HL-60/S4 treated with phorbol 12-myristate 13-acetate at 8.2 ng/mL for 4 days and 3 days (cell line): ENCODE data around the gene BARD1.
"Not testable (repeated sequence)": the region's sequence is repeated elsewhere in the genome, so short reads cannot be mapped to it uniquely, and the experiment has no call there.

Experiments
- in situ Hi-C: fragments of 300-500 bp; cut with MboI; formaldehyde crosslinking; loops from 2 replicates; pipeline ENCODE4 v1.15.0; 2022; ENCODE audit warnings: low sequenced_read_pairs

BARD1 gene

GRCh38 chr2:214772443-214773015 lies 37.0 kb downstream of the BARD1 start:
- in situ Hi-C loops: no loop called here

DNA sequence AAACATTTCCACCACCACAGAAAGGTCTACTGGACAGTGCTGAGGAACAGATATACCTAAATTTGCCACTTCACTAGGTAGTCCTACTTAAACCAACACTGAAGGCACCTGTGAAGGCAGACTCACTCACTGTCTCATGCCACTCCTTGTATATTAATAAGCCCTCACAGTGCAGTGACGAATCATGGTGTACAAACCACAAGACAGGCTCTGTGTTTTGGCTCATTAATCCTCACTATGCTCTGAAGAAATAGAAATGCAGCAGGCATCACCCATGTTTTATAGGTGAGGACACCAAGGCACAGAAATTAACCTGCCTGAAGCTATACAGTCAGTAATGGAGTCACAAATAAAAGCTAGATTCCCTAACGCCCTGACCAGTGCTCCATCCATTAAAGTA lies 44.3 kb downstream of the BARD1 start:
- in situ Hi-C loops: no loop called here

DNA sequence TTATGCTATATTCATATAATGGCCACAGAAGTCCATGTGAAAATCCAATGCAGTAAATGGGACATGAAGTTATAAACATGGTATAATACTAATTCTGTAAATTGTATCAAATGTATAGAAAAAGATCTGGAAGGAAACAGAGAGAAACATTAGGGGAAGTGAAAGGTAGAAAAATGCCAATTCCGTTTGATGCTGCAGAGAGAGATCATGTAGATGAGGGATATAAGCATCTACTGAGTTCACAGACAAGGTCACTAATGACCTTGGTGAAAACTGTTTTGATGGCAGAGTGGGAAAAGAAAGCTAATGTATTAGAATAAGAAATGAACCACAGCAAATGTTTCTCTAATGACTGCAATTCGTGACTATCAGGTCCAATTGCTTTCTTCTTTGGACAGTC lies 56.0 kb downstream of the BARD1 start:
- in situ Hi-C loops: no loop called here

- in situ Hi-C loops: no loop called here
Observed at GRCh38 chr2:214750529-214750928, 59.0 kb downstream of the BARD1 start.

DNA sequence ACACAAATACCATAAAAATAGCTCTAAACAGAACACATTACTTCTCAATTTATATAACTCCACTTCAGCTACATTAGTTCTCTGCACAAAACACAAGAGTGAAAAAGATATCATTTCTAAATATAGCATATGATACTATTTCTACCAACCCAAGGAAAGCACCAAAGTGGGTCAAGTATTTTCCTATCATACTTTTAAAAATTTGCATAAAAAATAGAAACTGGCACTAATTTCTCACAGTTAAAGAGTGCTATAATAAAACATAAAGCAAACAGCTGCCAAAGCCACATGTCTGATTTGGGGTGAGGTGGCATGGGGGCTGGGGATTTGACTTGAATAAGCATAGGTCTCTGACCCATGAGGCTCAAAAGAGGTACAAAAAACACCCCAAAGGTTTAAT lies 61.5 kb downstream of the BARD1 start:
- in situ Hi-C loops: no loop called here

- in situ Hi-C loops: no loop called here
Observed at GRCh38 chr2:214742119-214742518, 67.4 kb downstream of the BARD1 start.

DNA sequence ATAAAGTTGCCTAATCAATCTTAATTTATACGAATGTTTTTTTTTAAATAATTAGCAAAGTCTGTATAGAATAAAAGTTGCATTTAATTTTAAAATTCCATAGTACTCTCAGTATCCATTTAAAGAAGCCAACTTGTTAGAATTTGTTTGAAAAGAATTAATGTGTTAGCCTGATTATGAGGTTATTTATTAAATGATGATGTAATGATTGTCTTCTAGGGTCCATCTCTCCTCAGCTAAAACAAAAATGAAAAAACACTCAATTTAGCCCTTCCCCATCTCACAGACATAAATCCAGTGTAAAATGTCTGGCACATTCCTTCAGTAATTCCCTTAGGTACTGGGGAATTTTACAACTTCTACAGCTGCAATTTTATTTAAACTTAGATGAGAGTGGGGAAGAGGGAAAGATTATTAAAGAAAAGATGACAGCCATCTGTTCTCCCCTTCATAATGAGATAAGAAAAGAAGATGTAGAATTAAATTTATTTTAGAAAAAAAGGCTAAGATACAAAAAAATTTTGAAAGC lies 68.6 kb downstream of the BARD1 start:
- in situ Hi-C loops: no loop called here

GRCh38 chr2:214737188-214737587 lies 72.3 kb downstream of the BARD1 start:
- in situ Hi-C loops: no loop called here

DNA sequence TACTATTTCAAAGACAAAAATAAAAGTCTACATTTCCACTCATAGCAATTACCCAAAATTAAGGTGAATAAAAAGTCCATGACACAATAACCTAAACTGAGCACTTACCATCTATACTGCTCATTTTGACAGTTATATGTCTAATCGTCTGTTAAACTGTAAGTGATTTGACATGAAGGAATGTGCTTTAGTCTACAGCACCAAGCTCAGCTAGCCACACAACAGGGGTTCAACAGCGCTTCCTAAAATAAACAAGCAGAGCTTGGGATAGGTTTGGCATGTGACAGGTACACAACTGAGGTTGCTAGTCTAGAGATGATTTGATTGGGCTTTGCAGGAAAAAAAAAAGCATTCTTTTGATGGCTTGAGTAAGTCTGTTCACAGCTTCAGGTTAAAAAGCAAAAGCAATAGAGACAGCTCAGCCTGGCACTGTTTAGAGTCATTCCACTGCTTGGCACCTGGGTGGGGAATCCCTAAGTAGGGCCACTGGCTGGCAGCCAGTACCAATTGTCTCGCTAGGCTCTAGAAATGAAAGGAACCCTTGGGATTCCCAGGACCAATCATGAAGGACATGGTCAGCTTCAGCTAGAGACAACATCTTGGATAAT lies 78.6 kb downstream of the BARD1 start:
- in situ Hi-C loops: no loop called here

- in situ Hi-C loops: no loop called here
Observed at GRCh38 chr2:214730248-214730647, 79.2 kb downstream of the BARD1 start.

GRCh38 chr2:214724741-214725140 lies 84.7 kb downstream of the BARD1 start:
- in situ Hi-C loops: no loop called here

GRCh38 chr2:214717837-214718236 lies 91.6 kb downstream of the BARD1 start:
- in situ Hi-C loops: not testable (repeated sequence)

GRCh38 chr2:214716811-214717560 lies 92.5 kb downstream of the BARD1 start:
- in situ Hi-C loops: no loop called here

GRCh38 chr2:214715025-214715424 lies 94.5 kb downstream of the BARD1 start:
- in situ Hi-C loops: no loop called here

DNA sequence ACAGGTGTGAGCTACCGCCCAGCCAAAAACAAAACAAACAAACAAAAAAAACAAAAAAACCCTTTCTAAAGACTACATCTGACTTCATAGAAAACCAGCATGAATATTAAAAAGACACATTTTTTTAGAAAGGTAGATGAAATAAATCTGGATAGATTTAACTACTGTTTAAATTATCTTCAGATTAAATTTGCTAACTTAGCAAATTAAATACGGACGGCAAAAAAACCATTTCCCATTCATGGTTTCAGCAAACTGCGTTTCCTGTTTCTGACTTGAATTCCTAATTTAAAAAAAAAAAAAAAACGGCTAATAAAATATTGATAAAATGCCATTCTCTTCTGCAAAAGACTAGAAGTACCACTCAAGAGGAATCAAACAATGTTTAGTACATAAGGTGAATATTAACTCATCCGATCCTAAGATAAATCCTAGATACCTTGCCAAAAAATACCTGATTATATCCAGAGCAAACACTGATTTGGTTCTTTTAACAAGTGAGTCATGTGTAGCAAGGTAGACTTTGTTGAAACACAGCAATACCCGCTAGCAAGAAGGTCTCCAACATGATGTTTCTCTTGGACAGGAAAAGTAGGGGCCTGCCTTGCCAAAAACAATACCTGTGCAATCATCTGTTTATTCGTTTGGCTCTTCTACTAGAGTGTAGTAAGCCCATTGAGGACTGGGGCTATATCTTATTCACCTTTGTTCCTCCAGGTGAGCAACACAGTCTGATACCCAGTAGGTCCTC lies 96.2 kb downstream of the BARD1 start:
- in situ Hi-C loops: no loop called here

DNA sequence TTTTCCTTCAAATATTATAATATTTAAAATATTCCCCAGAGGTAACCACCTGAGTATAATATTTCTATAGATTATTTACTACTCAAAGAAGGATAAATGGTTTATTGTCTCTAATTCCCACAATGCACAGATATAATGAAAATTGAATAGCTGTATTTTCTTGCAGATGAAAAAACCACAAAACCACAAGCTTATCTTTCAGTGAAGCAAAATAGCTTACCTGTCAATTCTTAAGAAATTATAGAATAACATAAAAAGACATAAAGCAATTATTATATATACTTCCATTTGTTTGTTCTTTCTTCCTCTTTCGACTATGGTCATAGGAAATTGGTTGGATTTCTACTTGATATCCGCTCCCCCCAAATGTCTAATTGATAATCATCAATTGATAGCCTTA lies 98.8 kb downstream of the BARD1 start:
- in situ Hi-C loops: no loop called here

GRCh38 chr2:214706986-214707385 lies 102.5 kb downstream of the BARD1 start:
- in situ Hi-C loops: no loop called here

- in situ Hi-C loops: no loop called here
Observed at GRCh38 chr2:214699236-214699635, 110.2 kb downstream of the BARD1 start.

GRCh38 chr2:214696681-214697080 lies 112.8 kb downstream of the BARD1 start:
- in situ Hi-C loops: no loop called here

GRCh38 chr2:214695789-214696188 lies 113.7 kb downstream of the BARD1 start:
- in situ Hi-C loops: no loop called here

- in situ Hi-C loops: not testable (repeated sequence)
Observed at GRCh38 chr2:214683557-214683956, 125.9 kb downstream of the BARD1 start.
